NB4 (cell line): ENCODE measurements around the gene ATP6V1G1.

Experiments
- DNase-seq: peaks from one replicate; pipeline ENCODE4 v3.0.0; 2010; ENCODE audit warnings: low read depth
- H3K4me3 ChIP-seq: one replicate; pipeline ENCODE4 v1.5.1; 2011; ENCODE audit warnings: mild to moderate bottlenecking, low read depth, low read length, moderate library complexity
- CTCF ChIP-seq: IDR thresholded peaks from one replicate; pipeline ENCODE4 v1.5.1; 2012; ENCODE audit warnings: low read depth, low read length
- MAX ChIP-seq: IDR thresholded peaks from 2 replicates; pipeline ENCODE4 v1.6.1; 2011; ENCODE audit warnings: low read depth, low read length
- MYC ChIP-seq: IDR thresholded peaks from 2 replicates; pipeline ENCODE4 v1.6.1; 2011; ENCODE audit warnings: low read depth, low read length
- POLR2A ChIP-seq: IDR thresholded peaks from 2 replicates; pipeline ENCODE4 v1.6.1; 2011; ENCODE audit warnings: mild to moderate bottlenecking; ENCODE audit not compliant: insufficient read length; ENCODE audit errors: extremely low read depth

Gene ATP6V1G1

GRCh38 chr9:114549697-114550330, 37.8 kb upstream of the ATP6V1G1 start:
- DNase-seq = no peak
- no peak for TF ChIP-seq CTCF
- H3K4me3 ChIP-seq = no peak overlapping the region

GRCh38 chr9:114551750-114552685, 35.6 kb upstream of the ATP6V1G1 start:
- TF ChIP-seq POLR2A (no peak), CTCF (no peak), MYC (no peak), MAX (no peak)
- H3K4me3 ChIP-seq = no peak overlapping the region
- peak; percentile 60 for DNase-seq

- TF ChIP-seq MYC (no peak), MAX (no peak), POLR2A (no peak), CTCF (no peak)
- H3K4me3 ChIP-seq = no peak overlapping the region
- DNase-seq = no peak
Measured at GRCh38 chr9:114552706-114553105, 34.9 kb upstream of the ATP6V1G1 start.

- DNase-seq = no peak
- no peak overlapping the region for H3K4me3 ChIP-seq
- TF ChIP-seq CTCF (no peak), POLR2A (no peak), MAX (no peak), MYC (no peak)
Measured at GRCh38 chr9:114553202-114553601, 34.4 kb upstream of the ATP6V1G1 start.

GRCh38 chr9:114555696-114556095, 31.9 kb upstream of the ATP6V1G1 start:
- DNase-seq = no peak
- no peak overlapping the region for H3K4me3 ChIP-seq
- TF ChIP-seq POLR2A (no peak), MAX (no peak), MYC (no peak), CTCF (no peak)
